Stomach (tissue), 4 donors: ENCODE data around the gene NFE2L2.

Source experiments
- CTCF ChIP-seq, 7 experiments: fragments of 450-650 bp in 4 of 7; fragments of 200-600 bp in 3 of 7; sonication (generic) in 3 of 7; IDR thresholded peaks; one replicate each; pipeline ENCODE4 v1.5.1; 2016 to 2019; ENCODE audit warnings: antibody characterized with exemption in 7 of 7, control low read depth in 2 of 7, mild to moderate bottlenecking in 1 of 7
- POLR2A ChIP-seq, 4 donors: fragments of 450-650 bp; IDR thresholded peaks; one replicate each; pipeline ENCODE4 v1.6.1; 2016; ENCODE audit warnings: antibody characterized with exemption in 4 of 4, control low read depth in 2 of 4, mild to moderate bottlenecking in 1 of 4, moderate library complexity in 1 of 4
- POLR2AphosphoS5 ChIP-seq, 3 donors: sonication (generic); formaldehyde crosslinking; IDR thresholded peaks; one replicate each; pipeline ENCODE4 v1.6.1; 2016; ENCODE audit warnings: antibody characterized with exemption in 3 of 3

GRCh38 chr2:177302552-177302951 lies 38.0 kb upstream of the NFE2L2 start:
- TF ChIP-seq CTCF (IDR thresholded peaks at IDR 0.05) = no peak
- no peak for TF ChIP-seq POLR2AphosphoS5 (IDR thresholded peaks at IDR 0.05)
- no peak for TF ChIP-seq POLR2A (IDR thresholded peaks at IDR 0.05)
